Head of caudate nucleus (tissue), 42 donors: Measurements from ENCODE around the gene PCA3.

Experiments
- DNase-seq, 42 donors: peaks; one replicate each; pipeline versions ENCODE4 v3.0.0 to v3.0.0-alpha.2; 2020 to 2021; ENCODE audit warnings: mixed read lengths in 7 of 42
- intact Hi-C: fragments of 100-400 bp; cut with DNase I; formaldehyde crosslinking; loops from one replicate; pipeline ENCODE4 v1.15.0; 2022

PCA3 gene

DNA sequence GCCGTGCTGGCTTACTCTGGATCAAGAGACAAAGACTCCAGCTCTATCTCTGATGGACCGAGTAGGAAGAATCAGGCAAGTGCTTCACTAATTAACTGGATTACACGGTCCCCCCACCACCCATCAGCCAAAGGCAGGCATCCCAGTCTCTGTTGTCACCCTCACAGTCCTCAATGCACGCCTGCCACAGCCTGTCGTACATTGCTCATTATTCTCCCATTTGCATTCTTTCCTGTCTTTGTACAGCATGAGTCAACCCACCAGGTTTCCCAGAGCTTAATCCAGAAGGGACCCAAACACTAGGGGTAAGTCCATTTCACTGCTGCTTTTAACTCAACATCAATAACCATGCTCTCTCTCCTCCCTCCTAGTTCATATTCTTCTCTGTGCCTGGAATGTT, 44.4 kb downstream of the PCA3 start:
- no peak for DNase-seq
- intact Hi-C loops, result no loop called here

DNA sequence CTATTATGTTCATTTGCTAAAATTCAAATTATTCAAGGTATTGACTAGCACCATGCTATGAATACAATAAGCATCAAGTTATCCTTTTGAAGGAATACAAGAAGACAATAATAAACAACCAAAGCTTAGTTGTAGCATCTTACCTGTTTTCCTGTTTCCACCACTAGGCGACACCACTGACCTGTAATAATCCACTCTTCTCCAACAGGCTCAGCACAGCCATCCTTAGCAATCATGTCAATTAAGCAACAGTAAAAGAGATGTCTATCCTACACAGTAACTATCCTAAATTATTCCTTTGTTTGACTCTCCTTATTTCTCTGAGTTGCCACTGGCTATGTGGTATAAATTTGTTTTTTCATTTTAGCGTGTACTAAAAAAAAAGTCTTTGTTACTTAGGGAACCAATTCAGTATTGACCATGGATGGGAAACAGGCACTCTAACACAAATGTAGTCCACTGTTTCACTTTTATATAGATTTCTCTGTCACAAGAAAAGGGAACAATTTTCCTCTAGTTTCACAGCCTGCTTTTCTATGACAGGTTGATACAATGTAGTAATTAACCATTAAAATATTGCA, 46.2 kb downstream of the PCA3 start:
- intact Hi-C loops, result loop anchor here (5.0 kb wide), 1 partner anchor 177 kb away; no protein-coding TSS in a partner anchor
- peak in 34 of 42 donors; percentile 9 to 85 (median 50) for DNase-seq

DNA sequence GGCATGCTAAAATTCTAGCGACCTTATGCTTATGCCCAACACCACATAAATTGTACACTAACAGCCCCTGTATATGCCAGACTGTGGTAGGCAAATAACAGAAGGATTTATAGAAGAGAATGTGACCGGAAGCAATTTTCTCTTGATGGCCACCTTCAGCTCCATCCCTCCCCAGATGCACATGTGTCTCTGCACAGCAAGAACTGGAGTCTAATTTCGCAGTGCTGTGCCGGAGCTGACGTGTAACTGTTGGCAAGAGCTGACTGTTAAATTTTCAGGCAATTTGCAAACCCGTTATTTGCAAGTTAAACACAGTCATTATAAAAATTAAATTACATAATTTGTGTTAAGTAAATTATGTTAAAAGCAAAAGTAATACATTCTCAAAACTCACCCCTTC, 48.4 kb downstream of the PCA3 start:
- DNase-seq, result no peak
- intact Hi-C loops, result loop anchor here (5.0 kb wide), 1 partner anchor 175 kb away; no protein-coding TSS in a partner anchor

DNA sequence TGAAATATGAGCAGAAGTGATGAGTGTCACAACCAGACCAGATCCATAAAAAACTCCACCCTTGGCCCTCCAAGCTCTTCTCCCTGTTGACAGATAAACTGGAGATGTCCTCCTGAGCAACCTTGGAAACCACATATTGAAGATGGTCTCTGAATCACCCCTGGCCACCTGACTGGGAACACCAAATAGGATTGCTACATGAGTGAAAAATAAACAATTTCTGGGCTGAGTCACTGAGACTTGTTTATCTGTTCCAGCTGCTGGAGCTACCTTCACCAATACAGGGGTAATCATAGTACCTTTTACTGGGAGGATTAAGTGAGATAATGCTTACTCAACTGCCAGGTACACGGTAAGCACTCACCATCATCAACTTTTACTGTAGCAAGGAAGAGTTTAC, 53.3 kb downstream of the PCA3 start:
- DNase-seq, result no peak
- intact Hi-C loops, result loop anchor here (5.0 kb wide), 1 partner anchor 90 kb away; the partner anchor contains the start of gene PRUNE2

DNA sequence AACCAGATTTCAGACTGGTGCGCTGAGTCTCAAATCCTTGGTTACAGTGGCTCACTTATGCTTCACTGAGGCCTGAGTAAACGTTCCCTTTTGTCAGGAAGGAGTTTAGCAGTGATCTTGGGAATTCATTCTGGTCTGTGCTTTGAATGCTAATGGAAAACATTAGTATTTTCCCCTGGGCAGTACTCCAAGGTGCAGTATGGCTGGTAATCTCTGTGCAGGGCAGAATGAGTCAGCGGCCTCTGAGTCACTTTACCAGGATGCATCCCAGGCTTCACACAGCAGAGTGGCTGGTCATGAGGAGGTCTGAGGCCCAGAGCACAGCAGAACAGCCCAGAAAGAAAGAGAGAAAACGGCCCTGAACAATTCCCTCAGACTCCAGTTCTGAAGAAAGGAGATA, 54.0 kb downstream of the PCA3 start:
- intact Hi-C loops, result loop anchor here (5.0 kb wide), 1 partner anchor 89 kb away; the partner anchor contains the start of gene PRUNE2
- DNase-seq, result peak in 41 of 42 donors; percentile 14 to 94 (median 61)

DNA sequence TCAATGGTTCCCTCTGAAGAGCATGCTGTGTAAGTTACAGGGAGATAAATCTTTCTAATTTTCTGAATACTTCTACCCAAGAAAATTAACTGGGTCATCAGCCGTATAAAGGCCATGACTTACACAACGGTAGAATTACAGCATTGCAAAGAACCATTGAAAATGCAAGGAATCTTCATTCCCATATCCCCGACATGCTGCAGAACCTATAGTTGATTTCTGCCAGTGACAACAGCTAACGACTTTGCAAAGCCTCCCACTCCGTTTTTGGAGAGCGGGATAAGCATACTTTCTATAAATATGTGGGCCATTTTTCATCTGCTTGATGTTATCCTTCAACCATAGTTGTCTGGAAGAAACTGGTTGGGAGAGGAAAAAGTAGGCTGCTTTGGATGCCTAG, 56.2 kb downstream of the PCA3 start:
- no peak for DNase-seq
- intact Hi-C loops, result no loop called here

DNA sequence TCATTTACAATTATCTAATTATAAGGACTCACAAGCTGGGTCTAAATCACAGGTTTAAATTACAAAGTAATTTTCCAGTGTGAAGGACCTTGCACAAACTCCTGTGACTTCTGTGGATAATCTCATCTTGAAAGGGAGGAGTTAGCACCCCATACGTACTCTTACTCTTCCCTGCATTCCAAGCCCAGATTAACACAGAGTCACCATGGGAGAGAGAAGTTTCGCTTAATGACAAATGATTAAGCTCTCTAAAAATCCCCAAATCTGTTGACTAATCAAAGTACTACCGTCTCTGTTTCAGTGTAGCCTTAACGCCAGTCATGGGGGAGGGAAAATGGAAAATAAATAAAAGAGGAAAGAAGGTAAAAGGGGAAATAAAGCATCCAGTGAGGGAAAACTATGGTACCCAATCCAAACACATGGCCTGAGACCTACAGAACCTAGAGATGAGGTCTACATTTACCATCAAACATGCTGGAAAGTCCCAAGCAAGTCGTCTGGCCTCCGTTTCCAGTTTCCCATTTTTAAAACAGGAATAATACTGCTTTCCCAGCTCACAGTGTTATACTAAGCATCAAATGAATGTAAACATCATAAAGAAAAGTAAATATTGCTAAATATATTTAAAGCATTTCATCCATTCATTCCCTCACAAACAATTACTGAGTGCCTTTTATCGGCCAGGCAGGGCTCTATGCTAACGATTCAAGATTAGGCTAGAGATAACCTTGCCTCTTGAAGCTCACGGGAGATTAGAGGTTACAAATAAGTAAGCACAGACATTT, 63.2 kb downstream of the PCA3 start:
- DNase-seq, result no peak
- intact Hi-C loops, result no loop called here

DNA sequence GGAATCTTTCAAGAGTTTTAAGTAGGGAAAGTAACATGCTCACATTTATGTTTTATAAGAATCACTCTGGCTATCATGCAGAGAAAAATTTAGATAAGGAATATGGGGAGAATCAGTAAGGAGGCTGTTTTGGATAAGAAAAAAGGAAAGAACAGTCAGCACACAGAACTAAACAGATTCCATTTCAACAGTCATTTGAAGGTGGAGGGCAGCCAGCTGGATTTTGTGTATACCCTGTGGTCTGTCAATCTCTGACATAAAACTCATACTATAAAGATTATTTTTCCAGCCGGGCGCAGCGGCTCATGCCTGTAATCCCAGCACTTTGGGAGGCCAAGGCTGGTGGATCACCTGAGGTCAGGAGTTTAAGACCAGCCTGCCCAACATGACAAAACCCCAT, 64.2 kb downstream of the PCA3 start:
- no peak for DNase-seq
- intact Hi-C loops, result no loop called here

DNA sequence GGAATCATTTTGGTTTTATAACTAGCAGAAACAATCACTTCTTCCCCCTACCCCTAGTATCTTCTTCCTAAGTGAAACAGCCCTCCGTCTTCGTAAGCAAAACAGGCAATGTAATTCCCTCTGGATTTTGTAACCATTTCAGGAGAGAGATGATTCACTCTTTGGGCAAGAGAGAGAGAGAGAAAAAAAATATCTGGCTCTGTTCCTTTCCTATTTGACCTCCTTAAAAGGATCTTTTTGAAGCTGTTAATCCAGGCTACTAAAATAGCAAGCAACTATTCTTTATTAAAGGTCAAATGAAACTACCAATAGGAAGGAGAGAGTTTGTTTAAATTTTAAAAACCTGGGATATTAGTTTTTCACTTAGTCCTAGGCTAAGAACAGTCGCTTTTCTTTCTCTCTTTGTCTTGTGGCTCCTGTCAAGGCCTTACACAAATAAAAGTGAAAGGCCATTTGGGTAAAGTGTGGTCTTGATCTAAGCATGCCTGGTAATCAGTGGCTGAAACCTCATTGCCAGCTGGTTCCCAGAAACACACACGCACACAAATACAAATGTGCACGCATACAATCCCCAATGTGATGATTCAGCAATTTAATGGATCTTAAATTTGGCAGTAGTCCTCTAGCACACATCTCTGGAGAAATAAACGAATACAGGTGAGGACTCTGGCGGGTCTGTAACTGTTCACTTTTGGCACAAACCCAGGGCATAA, 71.5 kb downstream of the PCA3 start:
- peak in 2 of 42 donors; percentile 11 to 49 for DNase-seq
- intact Hi-C loops, result no loop called here
